Dedifferentiated amniotic fluid mesenchymal stem cell (primary cell): ENCODE measurements around the gene MAP2K5.

Experiments
- DNase-seq: peaks from one replicate; pipeline ENCODE4 v3.0.0-alpha.2; 2016; ENCODE audit errors: extremely low spot score

MAP2K5 gene

GRCh38 chr15:67559576-67559975, 17.1 kb downstream of the MAP2K5 start:
- DNase-seq: no peak

GRCh38 chr15:67560320-67560719, 17.8 kb downstream of the MAP2K5 start:
- no peak for DNase-seq

- DNase-seq: no peak
These were observed 20.6 kb downstream of the MAP2K5 start for GRCh38 chr15:67563092-67563491.

GRCh38 chr15:67564021-67564967, 21.8 kb downstream of the MAP2K5 start:
- no peak for DNase-seq

GRCh38 chr15:67564968-67565345, 22.5 kb downstream of the MAP2K5 start:
- no peak for DNase-seq

DNA sequence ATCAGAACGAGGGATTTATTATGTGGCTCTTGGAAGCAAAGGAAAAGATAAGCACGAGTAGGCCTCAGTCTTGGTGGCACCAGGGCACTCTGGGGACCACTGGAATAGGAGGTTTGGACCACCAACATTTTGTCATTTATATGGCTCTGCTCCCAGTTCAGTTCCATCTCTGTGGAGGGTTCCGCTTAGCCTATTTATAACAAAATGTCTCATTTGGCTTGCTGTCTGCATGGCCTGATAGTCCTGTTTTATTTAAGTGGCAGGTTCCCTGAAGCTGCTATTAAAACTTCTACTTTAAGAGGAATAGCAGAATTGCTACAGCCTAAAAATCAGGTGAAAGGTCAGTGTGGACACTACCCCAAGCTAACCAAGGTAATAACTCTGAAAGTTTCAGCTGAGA, 27.2 kb downstream of the MAP2K5 start:
- DNase-seq: no peak

DNA sequence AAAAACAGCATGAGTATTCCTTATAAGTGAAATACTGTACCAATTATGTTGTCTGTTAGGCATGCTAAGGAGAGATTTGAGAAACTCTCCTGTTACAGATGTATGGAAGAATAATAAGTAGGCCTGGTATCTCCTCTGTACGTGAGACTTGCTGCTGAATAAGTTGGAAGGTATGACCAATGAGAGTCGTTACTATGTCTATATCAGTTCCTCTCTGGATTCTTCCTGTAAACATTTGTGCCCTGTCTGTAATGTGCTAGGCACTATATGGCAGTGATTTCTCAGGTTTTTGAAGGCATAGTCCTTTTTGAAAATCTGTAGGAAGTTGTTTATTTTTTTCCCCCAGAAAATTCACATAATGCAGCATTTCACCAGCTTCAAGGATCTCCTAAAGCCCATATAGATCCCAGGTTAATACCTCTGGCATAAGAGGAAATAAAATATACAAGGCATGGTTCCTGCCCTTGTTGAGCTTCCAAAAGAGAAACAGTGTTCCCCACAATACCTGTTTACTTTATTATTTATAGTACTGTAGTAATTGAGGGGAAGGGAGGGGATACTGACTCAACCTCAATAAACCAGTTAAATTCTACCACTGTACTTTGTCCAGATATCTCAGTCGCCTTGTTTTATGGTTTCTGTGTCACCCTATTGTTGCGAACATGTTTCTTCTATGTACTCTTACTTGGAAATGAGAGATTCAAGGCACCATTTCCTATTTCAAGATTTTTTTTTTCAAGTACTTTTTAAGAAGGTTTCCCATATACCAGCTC, 28.6 kb downstream of the MAP2K5 start:
- no peak for DNase-seq

- no peak for DNase-seq
These were observed 29.3 kb downstream of the MAP2K5 start for GRCh38 chr15:67571648-67572415.

DNA sequence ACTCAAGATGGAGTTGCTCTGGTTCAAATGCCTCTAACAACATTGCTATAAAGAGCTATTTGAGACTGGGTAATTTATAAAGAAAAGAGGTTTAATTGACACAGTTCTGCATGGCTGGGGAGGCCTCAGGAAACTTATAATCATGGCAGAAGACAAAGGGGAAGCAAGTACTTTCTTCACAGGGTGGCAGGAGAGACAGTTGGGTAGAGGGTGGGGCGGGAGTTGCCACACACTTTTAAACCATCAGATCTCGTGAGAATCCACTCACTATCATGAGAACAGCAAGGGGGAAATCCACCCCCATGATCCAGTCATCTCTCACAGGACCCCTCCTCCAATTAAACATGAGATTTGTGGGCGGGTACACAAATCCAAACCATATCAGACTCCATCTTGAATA, 30.7 kb downstream of the MAP2K5 start:
- DNase-seq: no peak

DNA sequence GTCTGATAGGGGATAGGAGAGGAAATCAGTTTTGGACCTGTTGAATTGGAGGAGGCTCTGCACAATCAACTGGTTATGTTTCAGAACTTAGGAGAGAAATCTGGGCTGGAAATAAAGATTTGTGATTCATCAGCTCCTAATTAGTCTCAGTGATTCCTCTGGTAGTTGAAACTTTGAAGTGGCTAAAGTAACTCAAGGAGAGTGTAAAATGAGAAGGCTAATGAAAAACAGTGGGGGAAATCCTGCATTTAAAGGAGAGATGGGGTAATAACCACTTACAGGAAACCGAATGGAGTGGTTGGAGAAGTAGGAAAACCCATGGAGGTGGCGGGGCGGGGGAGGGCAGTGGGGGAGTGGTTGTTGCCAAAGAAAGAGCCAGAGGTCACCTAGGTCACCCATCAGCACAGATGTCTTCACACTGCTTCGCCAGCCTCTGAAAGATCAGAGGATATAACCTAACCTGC, 32.6 kb downstream of the MAP2K5 start:
- no peak for DNase-seq

DNA sequence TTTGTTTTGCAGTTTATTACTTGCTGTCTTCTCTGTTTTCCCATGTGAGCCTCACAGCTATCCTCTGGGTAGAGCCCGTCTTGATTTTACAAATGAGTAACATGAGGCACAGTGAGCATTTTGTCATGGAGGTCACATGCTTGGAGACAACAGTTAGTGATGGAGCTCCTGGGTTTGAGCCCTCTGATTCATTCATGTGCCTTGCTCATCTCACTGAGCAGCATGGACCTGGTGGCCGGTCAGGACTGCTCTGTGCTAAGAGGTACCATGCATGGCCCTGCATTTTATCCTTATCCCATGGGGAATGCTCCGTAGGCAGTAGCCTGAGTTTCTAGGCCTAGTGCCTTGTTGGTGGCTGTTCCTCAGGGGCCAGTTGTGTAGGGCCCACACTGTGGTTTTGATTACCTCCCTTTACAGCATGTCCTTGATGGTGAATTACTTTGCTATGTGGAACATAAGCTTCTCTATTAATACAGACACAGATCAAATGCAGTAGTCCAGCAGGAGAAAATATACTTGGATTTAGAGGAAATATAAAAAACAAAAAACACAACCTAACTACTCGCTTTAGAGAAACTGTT, 35.6 kb downstream of the MAP2K5 start:
- DNase-seq: no peak

- DNase-seq: no peak
These were observed 36.7 kb downstream of the MAP2K5 start for GRCh38 chr15:67579164-67579563.

- DNase-seq: no peak
These were observed 37.5 kb downstream of the MAP2K5 start for GRCh38 chr15:67579967-67580366.

DNA sequence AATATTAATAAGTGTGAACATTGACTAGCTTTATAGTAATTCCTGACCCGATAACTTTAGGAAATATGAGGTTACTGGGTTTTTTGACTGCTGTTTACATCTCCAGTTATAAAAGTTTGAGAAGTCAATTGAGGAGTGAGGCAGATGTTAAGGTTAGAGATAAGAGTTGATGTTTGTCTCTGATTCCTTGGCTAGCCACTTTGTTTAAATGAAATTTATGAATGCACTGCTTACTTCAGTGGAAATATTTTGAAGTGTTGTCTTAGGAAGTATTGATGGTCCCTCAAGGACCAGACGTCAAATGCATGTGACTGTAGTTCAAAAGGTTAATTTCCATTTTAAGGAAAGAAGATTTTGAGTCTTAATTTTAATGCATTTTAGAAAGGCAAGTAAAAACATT, 41.7 kb downstream of the MAP2K5 start:
- no peak for DNase-seq

DNA sequence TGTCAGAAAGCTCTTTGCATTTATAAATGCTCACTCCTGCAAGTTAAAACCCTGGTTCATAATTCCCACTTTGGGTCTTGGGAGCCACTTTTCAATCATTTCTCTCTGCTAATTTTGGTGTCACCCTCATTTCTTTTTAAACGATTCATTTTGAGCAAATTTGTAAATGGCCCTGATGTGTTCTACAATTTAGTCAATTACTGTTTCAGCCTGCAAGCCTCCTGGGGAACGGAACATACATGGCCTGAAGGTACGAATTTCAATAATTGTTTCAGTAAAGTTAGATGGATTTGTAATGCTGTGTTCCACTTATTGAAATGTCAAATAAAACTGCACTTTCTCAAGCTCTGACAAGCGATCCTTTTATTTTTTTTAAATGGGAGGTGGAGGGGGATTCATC, 43.2 kb downstream of the MAP2K5 start:
- DNase-seq: no peak

DNA sequence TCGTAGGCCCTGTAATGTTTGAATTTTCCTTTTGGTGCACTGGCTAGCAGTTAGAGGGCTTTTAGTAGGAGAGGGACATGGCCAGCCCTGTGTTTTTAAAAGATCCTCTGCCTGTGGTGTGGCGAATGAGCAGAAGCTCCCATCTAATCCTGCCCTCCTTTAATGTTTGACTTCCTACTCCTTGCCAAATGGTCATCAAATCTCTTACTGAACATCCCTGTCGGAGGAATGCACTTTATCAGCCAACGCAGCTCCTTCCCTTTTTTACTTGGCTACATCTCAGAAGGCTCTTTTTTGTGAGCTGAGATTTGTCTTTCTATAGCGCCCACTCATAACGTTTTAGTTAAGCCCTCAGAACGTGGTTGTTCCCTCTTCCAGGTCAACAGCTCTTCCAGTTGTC, 44.8 kb downstream of the MAP2K5 start:
- no peak for DNase-seq

GRCh38 chr15:67587754-67588153, 45.3 kb downstream of the MAP2K5 start:
- DNase-seq: no peak

DNA sequence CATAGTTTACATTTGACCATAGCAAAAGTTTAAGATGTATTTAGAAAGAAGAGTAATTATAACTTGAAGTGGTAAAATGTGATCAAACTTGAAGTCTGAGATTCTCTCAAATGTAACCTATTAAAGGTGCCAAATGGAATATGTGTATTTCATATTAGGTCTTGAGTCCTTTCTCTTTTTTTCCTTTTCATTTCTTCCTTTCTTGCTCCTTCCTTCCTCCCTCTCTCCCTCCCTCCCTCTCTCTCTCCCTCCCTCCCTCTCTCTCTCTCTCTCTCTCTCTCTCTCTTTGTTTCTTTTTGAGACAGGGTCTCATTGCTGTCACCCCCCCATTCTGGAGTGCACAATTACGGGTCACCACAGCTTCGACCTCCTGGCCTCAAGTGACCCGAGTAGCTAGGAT, 47.7 kb downstream of the MAP2K5 start:
- DNase-seq: no peak

DNA sequence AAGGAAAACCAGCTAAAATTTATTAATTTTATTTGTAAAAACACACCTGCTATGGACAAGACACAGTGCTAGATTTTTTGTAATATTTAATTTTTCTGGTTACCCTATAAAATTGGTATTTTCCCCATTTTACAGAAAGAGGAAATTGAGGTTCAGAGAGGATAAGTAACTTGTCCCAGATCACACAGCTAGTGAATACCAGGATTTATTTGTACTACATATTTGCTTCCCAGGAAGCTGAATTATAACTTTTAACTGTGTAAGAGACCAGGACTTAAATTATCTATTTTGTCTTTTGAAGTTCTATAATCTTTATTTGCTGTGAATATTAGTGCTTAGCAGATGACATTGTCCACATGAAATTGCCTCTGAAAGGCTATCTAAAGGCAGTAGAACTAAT, 49.7 kb downstream of the MAP2K5 start:
- no peak for DNase-seq

GRCh38 chr15:67593562-67593961, 51.1 kb downstream of the MAP2K5 start:
- no peak for DNase-seq

- DNase-seq: no peak
These were observed 52.3 kb downstream of the MAP2K5 start for GRCh38 chr15:67594770-67595169.

DNA sequence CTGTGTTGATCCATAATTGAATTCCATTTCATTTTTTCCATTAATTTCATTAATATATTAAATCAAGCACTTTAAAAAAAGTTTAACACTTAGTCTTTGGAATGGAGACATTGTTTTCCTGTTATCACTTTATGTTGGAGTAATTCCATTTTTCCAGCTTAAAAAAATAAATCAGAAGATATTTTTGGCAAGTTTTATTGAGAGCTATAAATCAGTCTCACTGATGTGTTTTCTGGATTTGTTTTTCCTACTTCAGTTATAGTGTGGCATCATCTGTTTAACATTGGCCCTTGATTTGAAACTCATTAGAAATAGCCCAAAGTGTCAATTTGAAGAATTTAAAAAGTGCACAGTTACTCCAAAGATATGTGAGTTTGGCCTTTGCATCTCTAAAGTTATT, 53.1 kb downstream of the MAP2K5 start:
- no peak for DNase-seq
